ENCODE measurements around the gene ACTMAP.
A peak's percentile ranks its signal among the peaks of the same experiment; 100 is the strongest.
"Not testable (repeated sequence)": the region's sequence is repeated elsewhere in the genome, so short reads cannot be mapped to it uniquely, and the experiment has no call there.

Gene ACTMAP

GRCh38 chr19:40775632-40776022 is 25.4 kb upstream of the ACTMAP start:
- DNase-seq = no peak

GRCh38 chr19:40774916-40775631 is 24.8 kb upstream of the ACTMAP start, which contains the start of gene MIA:
Gene MIA, plus strand, starts transcription at chr19:40775521. Its CDS starts 22 bp downstream, at chr19:40775543.
- DNase-seq = peak; percentile 89

DNA sequence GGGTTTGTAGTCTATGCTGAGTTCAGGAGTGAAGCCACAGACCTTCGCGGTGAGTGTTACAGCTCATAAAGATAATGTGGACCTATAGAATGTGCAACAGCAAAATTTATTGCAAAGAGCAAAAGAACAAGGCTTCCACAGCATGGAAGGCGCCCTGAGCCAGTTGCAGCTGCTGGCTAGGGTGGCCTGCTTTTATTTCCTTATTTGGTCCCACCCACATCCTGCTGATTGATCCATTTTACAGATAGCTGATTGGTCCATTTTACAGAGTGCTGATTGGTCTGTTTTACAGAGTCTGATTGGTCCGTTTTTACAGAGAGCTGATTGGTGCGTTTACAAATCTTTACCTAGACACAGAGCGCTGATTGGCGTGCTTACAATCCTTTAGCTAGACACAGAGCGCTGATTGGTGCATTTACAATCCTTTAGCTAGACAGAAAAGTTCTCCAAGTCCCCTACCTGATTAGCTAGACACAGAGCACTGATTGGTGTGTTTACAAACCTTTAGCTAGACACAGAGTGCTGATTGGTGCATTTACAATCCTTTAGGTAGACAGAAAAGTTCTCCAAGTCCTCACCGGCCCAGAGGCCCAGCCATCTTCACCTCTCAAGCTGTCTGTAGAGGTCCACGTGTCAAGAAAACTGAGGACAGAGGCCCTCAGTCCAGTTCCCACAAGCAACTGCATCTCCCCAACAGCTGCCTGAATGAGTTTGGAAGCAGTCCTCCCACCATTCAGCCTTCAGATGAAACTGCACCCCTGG is 21.0 kb upstream of the ACTMAP start:
- not testable (repeated sequence) for DNase-seq

GRCh38 chr19:40768869-40769268 is 18.6 kb upstream of the ACTMAP start:
- no peak for DNase-seq

DNA sequence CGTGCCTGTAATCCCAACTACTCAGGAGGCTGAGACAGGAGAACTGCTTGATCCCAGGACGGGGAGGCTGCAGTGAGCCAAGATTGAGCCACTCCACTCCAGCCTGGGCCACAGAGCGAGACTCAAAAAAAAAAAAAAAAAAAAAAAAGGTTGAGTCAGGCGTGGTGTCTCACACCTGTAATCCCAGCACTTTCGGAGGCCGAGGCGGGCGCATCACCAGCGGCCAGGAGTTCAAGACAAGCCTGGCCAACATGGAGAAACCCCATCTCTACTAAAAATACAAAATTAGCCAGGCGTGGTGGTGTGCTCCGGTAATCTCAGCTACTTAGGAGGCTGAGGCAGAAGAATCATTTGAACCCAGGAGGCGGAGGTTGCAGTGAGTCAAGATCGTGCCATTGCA is 16.1 kb upstream of the ACTMAP start:
- DNase-seq = not testable (repeated sequence)

DNA sequence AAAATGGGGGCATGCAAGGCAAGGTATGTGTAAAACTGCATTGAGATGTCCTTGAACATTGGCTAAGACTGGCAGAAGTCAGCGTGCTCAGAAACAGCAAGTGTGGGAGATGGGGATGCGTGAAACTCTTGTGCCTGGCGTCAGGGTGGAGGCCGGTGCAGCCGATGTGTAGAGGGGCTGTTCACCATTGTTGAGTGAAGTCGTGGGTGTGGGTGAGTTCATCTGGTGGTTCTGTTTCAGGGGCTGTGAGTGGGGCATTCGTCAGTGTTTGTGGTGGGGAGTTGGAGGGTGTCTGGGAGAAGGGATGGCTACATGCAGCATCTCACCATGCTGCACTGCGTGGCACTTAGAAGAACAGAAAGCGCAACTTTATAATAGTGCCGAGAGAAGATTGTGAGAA is 13.7 kb upstream of the ACTMAP start:
- DNase-seq = no peak

GRCh38 chr19:40763526-40763925 is 13.2 kb upstream of the ACTMAP start:
- no peak for DNase-seq

GRCh38 chr19:40762754-40763470 is 12.6 kb upstream of the ACTMAP start:
- DNase-seq = no peak

DNA sequence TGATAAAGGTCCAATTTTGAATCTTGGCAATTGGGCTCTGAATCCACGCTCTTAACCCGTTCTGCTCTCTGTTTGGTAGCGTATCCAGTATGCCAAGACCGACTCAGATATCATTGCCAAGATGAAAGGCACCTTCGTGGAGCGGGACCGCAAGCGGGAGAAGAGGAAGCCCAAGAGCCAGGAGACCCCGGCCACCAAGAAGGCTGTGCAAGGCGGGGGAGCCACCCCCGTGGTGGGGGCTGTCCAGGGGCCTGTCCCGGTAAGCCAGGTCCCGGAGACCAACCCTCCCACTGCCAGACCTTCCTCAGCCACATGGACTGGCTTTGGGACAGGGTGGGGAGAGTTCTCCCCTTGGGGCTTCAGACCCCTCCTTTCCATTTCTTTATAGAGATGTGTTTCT is 9.1 kb upstream of the ACTMAP start:
- DNase-seq = no peak

- DNase-seq = no peak
Observed at GRCh38 chr19:40758491-40758890, 8.2 kb upstream of the ACTMAP start.

- no peak for DNase-seq
Observed at GRCh38 chr19:40756502-40757110, 6.3 kb upstream of the ACTMAP start.

GRCh38 chr19:40755791-40756190 is 5.5 kb upstream of the ACTMAP start:
- no peak for DNase-seq

- DNase-seq = no peak
Observed at GRCh38 chr19:40755248-40755624, 5.0 kb upstream of the ACTMAP start.

GRCh38 chr19:40754611-40755247 is 4.5 kb upstream of the ACTMAP start:
- no peak for DNase-seq

DNA sequence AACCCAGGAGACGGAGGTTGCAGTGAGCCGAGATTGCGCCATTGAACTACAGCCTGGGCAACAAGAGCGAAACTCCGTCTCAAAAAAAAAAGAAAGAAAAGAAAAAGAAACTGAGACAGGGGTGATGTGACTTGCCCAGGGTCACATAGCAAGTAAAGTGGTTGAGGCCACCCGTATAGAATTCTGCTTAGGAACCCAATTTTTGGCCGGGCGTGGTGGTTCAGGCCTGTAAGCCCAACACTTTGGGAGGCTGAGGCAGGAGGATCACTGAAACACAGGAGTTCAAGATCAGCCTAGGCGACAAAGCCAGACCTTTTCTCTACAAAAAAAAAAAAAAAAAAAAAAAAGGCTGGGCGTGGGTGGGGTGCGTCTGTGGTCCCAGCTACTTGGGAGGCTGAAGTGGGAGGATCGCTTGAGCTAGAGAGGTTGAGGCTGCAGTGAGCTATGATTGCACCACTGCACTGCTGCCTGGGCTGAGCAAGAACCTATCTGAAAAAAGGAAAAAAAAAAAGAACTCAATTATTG is 2.0 kb upstream of the ACTMAP start:
- DNase-seq = no peak

DNA sequence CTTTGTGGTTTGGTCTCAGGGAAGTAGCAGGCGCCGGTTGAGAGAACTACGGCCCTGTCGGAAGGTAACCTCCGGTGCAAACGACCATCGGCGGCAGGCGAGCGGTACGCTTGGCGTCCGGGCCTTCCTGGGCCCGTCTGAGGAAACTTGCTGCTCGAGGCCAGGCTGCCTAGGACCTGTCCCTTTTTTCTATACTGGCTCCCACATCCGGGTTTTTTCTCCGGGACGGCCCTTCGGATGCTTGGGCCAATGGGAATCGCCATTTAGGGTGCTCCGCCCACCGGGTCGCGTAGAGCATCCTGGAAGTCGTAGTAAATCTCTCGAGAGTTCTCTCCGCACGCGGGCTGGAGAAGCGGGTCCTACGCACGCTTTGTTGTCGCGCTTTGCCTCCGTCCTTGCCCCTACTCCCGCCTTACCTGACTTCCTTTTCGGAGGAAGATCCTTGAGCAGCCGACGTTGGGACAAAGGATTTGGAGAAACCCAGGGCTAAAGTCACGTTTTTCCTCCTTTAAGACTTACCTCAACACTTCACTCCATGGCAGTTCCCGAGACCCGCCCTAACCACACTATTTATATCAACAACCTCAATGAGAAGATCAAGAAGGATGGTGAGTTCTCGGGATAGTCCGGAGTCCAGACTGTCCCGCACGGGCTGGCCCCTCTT is 729 bp upstream of the ACTMAP start, which contains the start of gene SNRPA:
Gene SNRPA (plus strand): TSS at position 330 of the 664 bp plus-strand sequence. CDS start 206 bp downstream, at position 536.
- DNase-seq = peak; percentile 99

DNA sequence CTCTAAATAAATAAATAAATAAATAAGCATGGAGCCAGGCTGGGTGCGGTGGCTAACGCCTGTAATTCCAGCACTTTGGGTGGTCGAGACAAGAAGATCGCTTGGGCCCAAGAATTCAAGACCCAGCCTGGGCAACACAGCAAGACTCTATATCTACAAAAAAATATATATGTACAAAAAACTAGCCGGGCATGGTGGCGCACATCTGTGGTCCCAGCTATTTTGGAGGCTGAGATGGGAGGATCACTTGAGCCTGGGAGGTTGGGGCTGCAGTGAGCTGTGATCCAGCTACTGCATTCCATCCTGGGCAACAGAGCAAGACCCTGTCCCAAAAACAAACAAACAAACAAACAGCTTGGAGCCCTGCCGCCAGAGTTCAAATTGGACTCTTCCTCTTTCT is 2.7 kb downstream of the ACTMAP start:
- no peak for DNase-seq

- DNase-seq = no peak
Observed at GRCh38 chr19:40745402-40745780, 4.9 kb downstream of the ACTMAP start.

DNA sequence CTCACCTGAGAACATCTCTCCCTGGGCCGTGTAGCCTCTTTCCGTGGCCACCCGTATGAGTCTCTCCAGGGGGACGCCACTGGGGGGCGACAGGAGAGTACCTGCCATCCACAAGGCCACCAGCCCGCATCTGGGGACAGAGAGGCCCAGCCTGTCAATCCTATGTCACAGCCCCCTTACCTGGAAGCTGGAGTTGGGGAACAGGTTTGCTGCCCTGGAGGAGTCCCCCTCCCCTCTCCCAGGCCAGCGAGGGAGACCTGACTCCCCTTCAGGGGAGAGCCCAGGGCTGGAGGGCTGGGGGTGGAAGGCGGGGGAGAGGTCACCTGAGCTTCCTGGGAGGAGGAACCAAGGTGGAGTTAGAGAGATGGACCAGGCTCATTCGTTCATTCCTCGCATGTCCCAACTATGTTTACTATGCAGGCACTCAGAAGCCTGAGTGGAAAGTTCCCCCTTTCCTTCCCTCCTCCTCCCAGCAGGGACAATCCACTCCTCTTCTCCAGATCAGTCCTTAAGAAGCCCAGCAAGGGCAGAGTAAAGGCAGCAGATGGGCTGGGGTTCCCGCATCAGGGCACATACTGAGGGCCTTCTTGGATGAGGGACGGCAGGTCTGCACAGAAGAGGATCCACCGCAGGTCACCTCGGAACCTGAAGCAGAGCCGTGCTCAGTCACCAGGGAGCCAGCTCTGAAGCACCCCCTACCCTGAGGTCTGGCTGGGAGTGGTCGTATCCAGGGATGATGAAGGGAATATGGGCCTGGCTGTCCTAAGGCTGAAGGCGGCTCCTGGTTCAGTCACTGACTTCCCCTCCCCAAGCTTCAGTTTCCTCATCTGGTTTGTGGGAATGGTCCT is 5.5 kb downstream of the ACTMAP start:
- peak; percentile 84 for DNase-seq

- no peak for DNase-seq
Observed at GRCh38 chr19:40743926-40744325, 6.4 kb downstream of the ACTMAP start.

GRCh38 chr19:40742886-40743285 is 7.4 kb downstream of the ACTMAP start:
- DNase-seq = no peak
